Ishikawa (cell line): Measurements from ENCODE around the gene EP400.

Source experiments
- CEBPB ChIP-seq: IDR thresholded peaks from 2 replicates; pipeline ENCODE4 v1.6.1; 2012
- CREB1 ChIP-seq: IDR thresholded peaks from 2 replicates; pipeline ENCODE4 v1.6.1; 2012; ENCODE audit warnings: low read depth
- EGR1 ChIP-seq: IDR thresholded peaks from 2 replicates; pipeline ENCODE4 v1.6.1; 2012
- EP300 ChIP-seq: IDR thresholded peaks from 2 replicates; pipeline ENCODE4 v1.6.1; 2012; ENCODE audit warnings: borderline replicate concordance
- FOXM1 ChIP-seq: IDR thresholded peaks from 2 replicates; pipeline ENCODE4 v1.6.1; 2012; ENCODE audit warnings: low read depth, borderline replicate concordance
- MAX ChIP-seq: IDR thresholded peaks from 2 replicates; pipeline ENCODE4 v1.6.1; 2012
- NFIC ChIP-seq: IDR thresholded peaks from 2 replicates; pipeline ENCODE4 v1.6.1; 2012
- RAD21 ChIP-seq: IDR thresholded peaks from 2 replicates; pipeline ENCODE4 v1.6.1; 2012; ENCODE audit warnings: low read depth
- REST ChIP-seq: IDR thresholded peaks from 2 replicates; pipeline ENCODE4 v1.6.1; 2012; ENCODE audit warnings: low read depth, mild to moderate bottlenecking
- TAF1 ChIP-seq: IDR thresholded peaks from 2 replicates; pipeline ENCODE4 v1.6.1; 2012; ENCODE audit warnings: low read depth, mild to moderate bottlenecking
- TCF12 ChIP-seq: IDR thresholded peaks from 2 replicates; pipeline ENCODE4 v1.6.1; 2012; ENCODE audit warnings: low read depth
- TEAD4 ChIP-seq: IDR thresholded peaks from 2 replicates; pipeline ENCODE4 v1.6.1; 2012
- YY1 ChIP-seq: IDR thresholded peaks from 2 replicates; pipeline ENCODE4 v1.6.1; 2012; ENCODE audit warnings: low read depth
- ZBTB7A ChIP-seq: IDR thresholded peaks from 2 replicates; pipeline ENCODE4 v1.6.1; 2012; ENCODE audit warnings: low read depth
- TF ChIP-seq, protein P1 (sequence below): IDR thresholded peaks from 2 replicates; pipeline ENCODE4 v1.6.1; 2012

The EP400 gene

DNA sequence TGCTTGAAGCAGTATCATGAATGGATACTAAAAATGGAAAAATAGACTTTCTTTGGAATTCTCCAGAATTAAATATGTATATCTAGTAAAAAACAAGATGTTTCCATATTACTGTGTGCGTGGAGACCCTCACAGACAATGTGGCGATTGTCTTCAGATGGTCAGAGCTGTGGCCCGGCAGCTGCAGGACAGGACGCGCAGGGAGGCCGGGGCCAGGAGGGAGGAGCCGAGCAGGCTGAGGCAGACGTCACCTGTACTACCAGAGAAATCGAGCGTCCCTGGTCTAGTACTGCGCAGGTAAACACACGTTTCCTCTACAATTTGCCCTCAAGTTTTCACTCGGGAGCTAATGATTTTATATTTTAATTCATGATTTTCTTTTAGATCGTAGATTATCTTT, 171.5 kb downstream of the EP400 start:
- no peak for TF ChIP-seq YY1
- no peak for TF ChIP-seq EGR1
- no peak for TF ChIP-seq CREB1

- TF ChIP-seq YY1 (no peak), MAX (no peak), TCF12 (no peak), EP300 (no peak), TEAD4 (no peak), NFIC (no peak), ZBTB7A (no peak), RAD21 (no peak), CREB1 (no peak)
Observed at GRCh38 chr12:132123970-132124765, 174.4 kb downstream of the EP400 start.

- TF ChIP-seq CEBPB (no peak), MAX (no peak), TCF12 (no peak), FOXM1 (no peak), TEAD4 (no peak), NFIC (no peak), ZBTB7A (no peak), EGR1 (no peak), TAF1 (no peak), YY1 (no peak), RAD21 (no peak), CREB1 (no peak)
- TF ChIP-seq, protein P1, sequence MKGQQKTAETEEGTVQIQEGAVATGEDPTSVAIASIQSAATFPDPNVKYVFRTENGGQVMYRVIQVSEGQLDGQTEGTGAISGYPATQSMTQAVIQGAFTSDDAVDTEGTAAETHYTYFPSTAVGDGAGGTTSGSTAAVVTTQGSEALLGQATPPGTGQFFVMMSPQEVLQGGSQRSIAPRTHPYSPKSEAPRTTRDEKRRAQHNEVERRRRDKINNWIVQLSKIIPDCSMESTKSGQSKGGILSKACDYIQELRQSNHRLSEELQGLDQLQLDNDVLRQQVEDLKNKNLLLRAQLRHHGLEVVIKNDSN, result no peak
Observed at GRCh38 chr12:132124766-132125425, 175.2 kb downstream of the EP400 start.

GRCh38 chr12:132125736-132126135, 176.0 kb downstream of the EP400 start:
- TF ChIP-seq, protein P1, result no peak
- TF ChIP-seq CREB1 (no peak), TAF1 (no peak), MAX (no peak), RAD21 (no peak)

DNA sequence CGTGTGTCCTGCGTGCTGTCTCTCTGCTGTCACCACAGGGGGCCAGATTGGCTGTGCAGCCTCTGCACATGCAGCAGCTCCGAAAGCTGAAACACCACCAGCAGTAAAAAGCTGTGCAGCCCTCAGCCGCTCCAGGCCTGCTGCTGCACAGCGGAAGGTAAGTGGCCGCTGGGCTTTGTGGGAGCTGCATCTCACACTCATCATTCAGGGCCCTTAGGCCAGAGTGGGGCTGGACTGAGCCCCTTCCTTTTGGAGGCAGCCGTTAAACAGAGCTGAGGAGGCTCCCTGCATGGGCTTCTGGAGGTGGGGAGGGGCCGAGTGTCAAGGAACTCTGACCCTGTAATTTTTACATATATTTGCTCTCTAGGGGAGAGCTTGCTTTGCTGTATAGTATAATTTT, 177.3 kb downstream of the EP400 start:
- TF ChIP-seq TEAD4, result no peak
- TF ChIP-seq RAD21, result no peak
- TF ChIP-seq NFIC, result no peak
- TF ChIP-seq CREB1, result no peak
- no peak for TF ChIP-seq YY1
- TF ChIP-seq FOXM1, result no peak
- TF ChIP-seq, protein P1, result no peak
- TF ChIP-seq CEBPB, result no peak
- no peak for TF ChIP-seq TAF1
- no peak for TF ChIP-seq EGR1
- TF ChIP-seq REST, result no peak
- TF ChIP-seq MAX, result no peak
- no peak for TF ChIP-seq EP300
- no peak for TF ChIP-seq ZBTB7A
- TF ChIP-seq TCF12, result no peak

DNA sequence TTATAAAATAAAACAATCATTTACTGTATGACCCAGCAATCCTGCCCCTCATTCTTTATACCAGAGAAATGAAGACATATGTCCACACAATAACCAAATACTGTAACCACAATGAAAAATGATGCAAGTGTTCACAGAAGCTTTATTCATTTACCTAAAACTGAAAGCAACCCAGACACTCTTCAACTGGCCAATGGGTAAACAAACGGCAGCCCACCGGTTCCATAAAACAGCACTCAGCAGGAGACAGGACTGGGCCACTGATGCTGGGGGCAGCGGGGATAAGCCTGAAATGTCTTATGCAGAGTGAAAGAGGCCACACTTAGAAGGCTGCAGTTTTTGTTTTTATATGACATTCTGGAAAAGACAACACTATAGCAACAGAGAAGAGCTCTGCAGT, 179.3 kb downstream of the EP400 start:
- TF ChIP-seq, protein P1, result no peak
- TF ChIP-seq TEAD4 (no peak), TCF12 (no peak), ZBTB7A (no peak), NFIC (no peak), EGR1 (no peak), YY1 (no peak), CEBPB (no peak), FOXM1 (no peak), CREB1 (no peak), MAX (no peak), EP300 (no peak), RAD21 (no peak), TAF1 (no peak), REST (no peak)
